HG03469 (cell line): ENCODE data around the gene OPRM1.
"Not testable (repeated sequence)": the region's sequence is repeated elsewhere in the genome, so short reads cannot be mapped to it uniquely, and the experiment has no call there.

Experiments
- ATAC-seq: cut with Tn5 transposase; IDR thresholded peaks from one replicate; pipeline ENCODE4 v1.9.1; 2021; ENCODE audit warnings: mild to moderate bottlenecking, moderate library complexity, moderate number of reproducible peaks; ENCODE audit not compliant: unreplicated experiment

OPRM1 gene

GRCh38 chr6:154140743-154141142 is 101.7 kb downstream of the OPRM1 start:
- no peak for ATAC-seq

GRCh38 chr6:154143753-154144152 is 104.7 kb downstream of the OPRM1 start:
- no peak for ATAC-seq

- no peak for ATAC-seq
Observed at GRCh38 chr6:154154389-154154967, 115.4 kb downstream of the OPRM1 start.

- peak; percentile 70 for ATAC-seq
Observed at GRCh38 chr6:154156135-154156896, 117.3 kb downstream of the OPRM1 start.

GRCh38 chr6:154157082-154157481 is 118.0 kb downstream of the OPRM1 start:
- ATAC-seq: peak; percentile 34

GRCh38 chr6:154157706-154158105 is 118.7 kb downstream of the OPRM1 start:
- ATAC-seq: no peak

GRCh38 chr6:154159126-154159525 is 120.1 kb downstream of the OPRM1 start:
- ATAC-seq: no peak

- peak; percentile 73 for ATAC-seq
Observed at GRCh38 chr6:154161689-154162088, 122.6 kb downstream of the OPRM1 start.

- no peak for ATAC-seq
Observed at GRCh38 chr6:154164397-154164796, 125.4 kb downstream of the OPRM1 start.

- no peak for ATAC-seq
Observed at GRCh38 chr6:154165478-154165877, 126.4 kb downstream of the OPRM1 start.

GRCh38 chr6:154166140-154166539 is 127.1 kb downstream of the OPRM1 start:
- no peak for ATAC-seq

GRCh38 chr6:154167126-154167525 is 128.1 kb downstream of the OPRM1 start:
- ATAC-seq: no peak

GRCh38 chr6:154169193-154169847 is 130.3 kb downstream of the OPRM1 start:
- no peak for ATAC-seq

GRCh38 chr6:154170106-154170505 is 131.1 kb downstream of the OPRM1 start:
- ATAC-seq: no peak

- not testable (repeated sequence) for ATAC-seq
Observed at GRCh38 chr6:154172393-154172792, 133.4 kb downstream of the OPRM1 start.

- no peak for ATAC-seq
Observed at GRCh38 chr6:154179434-154179833, 140.4 kb downstream of the OPRM1 start.

GRCh38 chr6:154187203-154187602 is 148.2 kb downstream of the OPRM1 start:
- ATAC-seq: no peak

GRCh38 chr6:154187714-154188113 is 148.7 kb downstream of the OPRM1 start:
- ATAC-seq: no peak

GRCh38 chr6:154196333-154196885 is 157.4 kb downstream of the OPRM1 start:
- no peak for ATAC-seq

- no peak for ATAC-seq
Observed at GRCh38 chr6:154197196-154197860, 158.3 kb downstream of the OPRM1 start.

GRCh38 chr6:154201688-154202087 is 162.6 kb downstream of the OPRM1 start:
- not testable (repeated sequence) for ATAC-seq
